BE2C (cell line): ENCODE data around the gene GATAD1.
"Not testable (repeated sequence)": the region's sequence is repeated elsewhere in the genome, so short reads cannot be mapped to it uniquely, and the experiment has no call there.

Experiments
- DNase-seq: peaks from one replicate; pipeline ENCODE4 v3.0.0-alpha.2; 2020
- H3K27me3 ChIP-seq: fragments of 250-450 bp; sonication (Bioruptor Pico); 2 replicates; pipeline ENCODE4 v1.5.1; 2020; ENCODE audit warnings: mild to moderate bottlenecking
- H3K36me3 ChIP-seq: fragments of 250-450 bp; sonication (Bioruptor Pico); 2 replicates; pipeline ENCODE4 v1.5.1; 2020; ENCODE audit warnings: mild to moderate bottlenecking
- H3K4me1 ChIP-seq: fragments of 250-450 bp; sonication (Bioruptor Pico); 2 replicates; pipeline ENCODE4 v1.5.1; 2020
- H3K4me3 ChIP-seq: 2 replicates; pipeline ENCODE4 v1.5.1; 2011; ENCODE audit warnings: low read depth, low read length
- H3K9me3 ChIP-seq: fragments of 250-450 bp; sonication (Bioruptor Pico); 2 replicates; pipeline ENCODE4 v1.5.1; 2020
- CTCF ChIP-seq: IDR thresholded peaks from 2 replicates; pipeline ENCODE4 v1.5.1; 2012; ENCODE audit warnings: mild to moderate bottlenecking, low read depth, low read length

GATAD1 gene

DNA sequence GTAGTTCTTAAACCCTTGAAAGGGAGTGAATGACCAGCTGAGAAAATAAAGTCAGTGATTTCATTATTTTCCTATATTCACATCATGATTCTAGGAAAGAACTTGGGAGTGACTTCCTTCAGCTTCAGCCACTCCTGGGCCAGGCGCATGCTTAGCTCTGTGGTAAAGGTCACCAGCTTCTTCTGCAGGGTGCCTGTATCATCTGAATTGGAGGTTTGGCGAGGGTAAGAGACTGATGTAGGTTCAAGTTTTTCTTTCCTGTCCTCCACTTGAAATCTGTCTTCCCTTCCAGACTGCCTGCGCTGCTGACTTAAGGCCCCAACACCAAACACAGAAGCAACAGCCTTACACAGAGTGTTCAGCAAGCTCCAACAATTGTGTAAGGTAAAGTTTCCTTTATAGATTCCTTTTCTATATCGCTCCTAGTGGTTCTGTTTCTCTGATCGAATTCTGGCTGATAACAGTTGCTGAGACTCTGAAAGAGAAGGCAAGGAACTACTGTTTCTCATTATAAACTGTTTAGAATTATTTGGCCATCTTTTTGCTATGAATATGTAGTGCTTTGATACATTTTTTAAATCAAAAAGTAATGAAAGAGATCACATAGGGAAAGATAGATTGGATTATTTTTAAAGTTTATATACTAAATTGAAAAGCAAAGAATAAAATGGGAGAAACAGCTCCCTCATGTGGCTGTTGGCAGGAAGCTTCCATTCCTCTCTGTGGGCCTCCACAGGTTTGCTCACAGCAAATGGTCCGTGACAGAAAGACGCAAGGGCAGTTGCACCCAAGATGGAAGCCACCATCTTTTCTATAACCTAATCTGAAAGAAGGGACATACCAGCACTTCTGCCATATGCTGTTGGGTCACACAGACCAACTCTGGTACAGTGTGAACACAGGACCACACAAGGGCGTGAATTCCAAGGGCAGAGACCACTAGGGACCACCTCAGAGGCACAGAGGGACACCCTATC, 14.0 kb downstream of the GATAD1 start:
- TF ChIP-seq CTCF: peak; percentile 90
- Histone ChIP-seq H3K36me3 (peaks cover 6% of the 10 kb centered on the region), H3K4me1 (no peaks in the 10 kb centered on the region; the same call in 1 of the 2 replicates), H3K27me3 (no peaks in the 10 kb centered on the region), H3K4me3 (no peak overlapping the region), H3K9me3 (no peaks in the 10 kb centered on the region)
- peak; percentile 50 for DNase-seq

GRCh38 chr7:92462560-92462959, 15.3 kb downstream of the GATAD1 start:
- DNase-seq: no peak
- Histone ChIP-seq H3K4me3 (no peak overlapping the region), H3K9me3 (no peaks in the 10 kb centered on the region), H3K27me3 (no peaks in the 10 kb centered on the region), H3K4me1 (no peaks in the 10 kb centered on the region; the same call in 1 of the 2 replicates), H3K36me3 (no peaks in the 10 kb centered on the region)
- no peak for TF ChIP-seq CTCF

- Histone ChIP-seq H3K36me3 (no peaks in the 10 kb centered on the region), H3K27me3 (no peaks in the 10 kb centered on the region), H3K4me1 (no peaks in the 10 kb centered on the region; the same call in 1 of the 2 replicates), H3K9me3 (no peaks in the 10 kb centered on the region), H3K4me3 (no peak overlapping the region)
- DNase-seq: no peak
- no peak for TF ChIP-seq CTCF
Observed at GRCh38 chr7:92464515-92464914, 17.2 kb downstream of the GATAD1 start.

GRCh38 chr7:92466682-92467081, 19.4 kb downstream of the GATAD1 start:
- no peak overlapping the region for H3K4me3 ChIP-seq
- no peak for TF ChIP-seq CTCF
- no peak for DNase-seq
- no peaks in the 10 kb centered on the region for H3K27me3 ChIP-seq
- H3K36me3 ChIP-seq: no peaks in the 10 kb centered on the region
- no peaks in the 10 kb centered on the region for H3K4me1 ChIP-seq
- H3K9me3 ChIP-seq: no peaks in the 10 kb centered on the region

DNA sequence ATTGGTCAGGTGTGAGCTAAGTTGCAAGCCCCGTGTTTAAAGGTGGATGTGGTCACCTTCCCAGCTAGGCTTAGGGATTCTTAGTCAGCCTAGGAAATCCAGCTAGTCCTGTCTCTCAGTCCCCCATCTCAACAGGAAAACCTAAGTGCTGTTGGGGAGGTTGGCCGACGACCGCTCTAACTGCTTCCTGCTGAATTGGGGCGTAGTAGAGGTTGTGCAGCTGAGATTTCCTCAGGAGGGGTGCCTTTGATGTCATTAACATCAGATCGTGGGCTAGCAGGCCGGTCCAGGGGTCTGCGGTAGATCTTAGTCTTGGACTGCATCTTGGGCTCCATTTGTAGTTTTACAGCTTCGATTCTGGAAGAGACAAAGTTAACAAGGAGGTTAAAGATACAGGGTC, 21.3 kb downstream of the GATAD1 start:
- H3K4me1 ChIP-seq, H3K36me3 ChIP-seq, DNase-seq, H3K9me3 ChIP-seq, H3K27me3 ChIP-seq, H3K4me3 ChIP-seq: not testable (repeated sequence)

DNA sequence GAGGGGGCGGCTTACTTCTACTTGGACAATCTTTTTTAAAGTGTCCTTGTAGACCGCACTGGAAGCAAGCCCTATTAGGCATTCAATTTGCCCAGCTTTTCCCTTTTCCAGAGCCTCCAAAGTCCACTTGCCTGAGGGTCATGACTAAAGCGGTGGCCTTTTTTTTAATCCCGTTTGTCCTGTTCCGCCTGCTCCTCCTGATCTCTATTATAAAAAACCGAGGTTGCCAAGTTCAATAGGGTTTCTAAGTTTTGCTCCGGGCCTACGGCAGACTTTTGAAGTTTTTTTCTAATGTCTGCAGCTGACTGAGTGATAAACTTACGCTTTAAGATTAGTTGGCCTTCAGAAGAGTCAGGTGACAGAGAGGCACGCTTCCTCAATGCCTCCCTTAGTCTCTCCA, 26.7 kb downstream of the GATAD1 start:
- H3K9me3 ChIP-seq, DNase-seq, H3K4me1 ChIP-seq, H3K4me3 ChIP-seq, H3K27me3 ChIP-seq, H3K36me3 ChIP-seq: not testable (repeated sequence)

- not testable (repeated sequence) for DNase-seq, H3K4me1 ChIP-seq
Observed at GRCh38 chr7:92475261-92475770, 28.0 kb downstream of the GATAD1 start.

DNA sequence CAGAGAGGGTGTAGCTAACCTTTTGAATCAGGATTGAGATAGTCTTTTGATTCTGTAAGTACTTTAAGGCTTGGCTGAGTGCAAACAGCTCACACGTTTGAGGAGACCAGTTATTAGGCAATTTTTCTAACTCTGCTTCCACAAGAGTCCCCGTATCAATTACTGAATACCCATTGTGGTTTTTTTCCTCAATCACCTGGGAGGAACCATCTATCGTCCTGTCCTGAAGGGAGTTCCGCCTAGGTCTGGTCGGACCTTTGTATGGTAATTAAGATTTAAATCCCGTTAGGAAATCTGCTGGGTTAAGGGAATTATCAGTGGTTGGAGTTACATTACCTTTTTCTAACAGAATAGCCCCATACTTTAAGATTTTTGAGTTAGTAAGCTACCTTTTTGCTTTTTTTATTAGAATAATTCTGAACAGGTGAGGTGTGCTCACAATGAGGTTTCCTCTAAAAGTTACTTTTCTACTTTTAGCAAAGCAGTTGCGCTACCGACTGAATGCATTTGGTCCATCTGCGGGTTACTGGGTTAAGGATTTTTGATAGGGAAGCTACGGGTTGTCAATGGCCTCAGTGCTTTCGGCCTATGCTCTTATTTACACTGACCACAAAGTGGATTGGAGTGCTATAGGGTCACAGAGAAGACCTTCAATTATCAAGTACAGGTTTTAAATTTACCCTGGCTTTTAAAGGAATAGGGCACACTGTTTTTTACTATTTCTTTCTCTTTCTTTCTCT, 28.7 kb downstream of the GATAD1 start:
- not testable (repeated sequence) for H3K4me3 ChIP-seq, DNase-seq, H3K36me3 ChIP-seq, H3K4me1 ChIP-seq, H3K9me3 ChIP-seq, H3K27me3 ChIP-seq

More at GRCh38 chr7:92475261-92475770, 28.0 kb downstream of the GATAD1 start:
- H3K27me3 ChIP-seq, H3K36me3 ChIP-seq, H3K4me3 ChIP-seq, H3K9me3 ChIP-seq: not testable (repeated sequence)

GRCh38 chr7:92477681-92478080, 30.4 kb downstream of the GATAD1 start, which contains the start of gene ERVW-1:
TSS of gene ERVW-1 (minus strand) at chr7:92477946. CDS start at chr7:92470381, 7,565 bp downstream.
- not testable (repeated sequence) for H3K36me3 ChIP-seq, H3K9me3 ChIP-seq, DNase-seq, H3K4me3 ChIP-seq, H3K27me3 ChIP-seq, H3K4me1 ChIP-seq
